Thyroid gland (tissue), 4 donors: ENCODE data around the gene BTBD9.

Source experiments
- POLR2A ChIP-seq, 2 donors: fragments of 450-650 bp; IDR thresholded peaks; one replicate each; pipeline ENCODE4 v1.6.1; 2017; ENCODE audit warnings: antibody characterized with exemption in 2 of 2, mild to moderate bottlenecking in 2 of 2, moderate library complexity in 1 of 2
- TF ChIP-seq, protein P1 (sequence below), 6 experiments: fragments of 200-600 bp in 3 of 6; fragments of 450-650 bp in 3 of 6; sonication (generic) in 3 of 6; IDR thresholded peaks; one replicate each; pipeline ENCODE4 v1.5.1; 2016 to 2019; ENCODE audit warnings: antibody characterized with exemption in 6 of 6, mild to moderate bottlenecking in 2 of 6, inconsistent platforms in 1 of 6, moderate library complexity in 1 of 6

DNA sequence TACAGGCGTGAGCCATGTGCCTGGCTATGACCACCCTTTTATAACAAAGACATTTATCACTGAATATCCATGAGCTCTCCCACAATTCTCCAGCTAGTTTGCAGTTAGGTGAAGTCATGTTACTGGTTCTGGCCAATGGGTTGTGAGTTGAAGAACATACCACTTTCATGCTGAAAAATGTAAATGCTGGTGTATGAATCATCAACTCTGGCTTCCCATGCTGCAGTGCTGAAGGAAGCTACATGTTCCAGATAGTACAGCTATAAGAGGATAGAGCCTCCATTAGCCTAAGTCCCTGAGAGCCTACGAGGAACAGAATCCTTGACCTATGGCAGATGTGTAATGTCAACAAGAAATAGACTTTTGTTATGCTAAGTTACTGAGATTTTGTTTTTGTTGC, 180.4 kb downstream of the BTBD9 start:
- no peak for TF ChIP-seq POLR2A (IDR thresholded peaks at IDR 0.05)
- TF ChIP-seq, protein P1, sequence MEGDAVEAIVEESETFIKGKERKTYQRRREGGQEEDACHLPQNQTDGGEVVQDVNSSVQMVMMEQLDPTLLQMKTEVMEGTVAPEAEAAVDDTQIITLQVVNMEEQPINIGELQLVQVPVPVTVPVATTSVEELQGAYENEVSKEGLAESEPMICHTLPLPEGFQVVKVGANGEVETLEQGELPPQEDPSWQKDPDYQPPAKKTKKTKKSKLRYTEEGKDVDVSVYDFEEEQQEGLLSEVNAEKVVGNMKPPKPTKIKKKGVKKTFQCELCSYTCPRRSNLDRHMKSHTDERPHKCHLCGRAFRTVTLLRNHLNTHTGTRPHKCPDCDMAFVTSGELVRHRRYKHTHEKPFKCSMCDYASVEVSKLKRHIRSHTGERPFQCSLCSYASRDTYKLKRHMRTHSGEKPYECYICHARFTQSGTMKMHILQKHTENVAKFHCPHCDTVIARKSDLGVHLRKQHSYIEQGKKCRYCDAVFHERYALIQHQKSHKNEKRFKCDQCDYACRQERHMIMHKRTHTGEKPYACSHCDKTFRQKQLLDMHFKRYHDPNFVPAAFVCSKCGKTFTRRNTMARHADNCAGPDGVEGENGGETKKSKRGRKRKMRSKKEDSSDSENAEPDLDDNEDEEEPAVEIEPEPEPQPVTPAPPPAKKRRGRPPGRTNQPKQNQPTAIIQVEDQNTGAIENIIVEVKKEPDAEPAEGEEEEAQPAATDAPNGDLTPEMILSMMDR (IDR thresholded peaks at IDR 0.05), result no peak
